Neural cell (in vitro differentiated cells): ENCODE data around the gene CARS1. TPM values are rescaled to one million over a fixed set of nuclear protein-coding genes. Genes with fewer than 3 reads are reported as not detected.

Source experiments
- H2AFZ ChIP-seq: fragments of 200-600, 300-800 bp; sonication (generic), shearing (Covaris generic); 2 replicates; pipeline ENCODE4 v1.6.0; 2014; ENCODE audit warnings: low read depth, mild to moderate bottlenecking, antibody characterized with exemption, low read length, moderate library complexity
- H3F3A ChIP-seq: fragments of 200-600 bp; shearing (Covaris generic); 2 replicates; pipeline ENCODE4 v1.6.1; 2016; ENCODE audit warnings: mild to moderate bottlenecking, moderate library complexity, mixed read lengths, antibody characterized with exemption, low read length; ENCODE audit not compliant: insufficient read depth, poor library complexity, severe bottlenecking
- H3K27ac ChIP-seq: fragments of 200-600, 300-800 bp; sonication (generic), shearing (Covaris generic); 2 replicates; pipeline ENCODE4 v1.5.1; 2014; ENCODE audit warnings: mild to moderate bottlenecking, low read length, moderate library complexity
- H3K27me3 ChIP-seq: fragments of 300-800, 200-600 bp; sonication (generic), shearing (Covaris generic); 2 replicates; pipeline ENCODE4 v1.6.0; 2014; ENCODE audit warnings: mild to moderate bottlenecking, low read depth, low read length, moderate library complexity; ENCODE audit not compliant: insufficient read depth
- H3K36me3 ChIP-seq: fragments of 300-800, 200-600 bp; sonication (generic), shearing (Covaris generic); 2 replicates; pipeline ENCODE4 v1.5.1; 2014; ENCODE audit warnings: mild to moderate bottlenecking, antibody characterized with exemption, low read length, moderate library complexity; ENCODE audit not compliant: insufficient read depth
- H3K4me2 ChIP-seq: fragments of 300-800, 200-600 bp; sonication (generic), shearing (Covaris generic); 2 replicates; pipeline ENCODE4 v1.6.0; 2014; ENCODE audit warnings: mild to moderate bottlenecking, low read length
- H3K4me3 ChIP-seq: fragments of 300-800, 200-600 bp; sonication (generic), shearing (Covaris generic); 2 replicates; pipeline ENCODE4 v1.5.1; 2014; ENCODE audit warnings: mild to moderate bottlenecking, low read length, moderate library complexity
- H3K79me2 ChIP-seq: fragments of 200-600 bp; shearing (Covaris generic); replicated peaks from 2 replicates; pipeline ENCODE4 v1.6.0; 2014; ENCODE audit warnings: mild to moderate bottlenecking, low read length, moderate library complexity; ENCODE audit not compliant: insufficient read depth
- H3K9ac ChIP-seq: fragments of 300-800, 200-600 bp; sonication (generic), shearing (Covaris generic); 2 replicates; pipeline ENCODE4 v1.6.1; 2016; ENCODE audit warnings: mild to moderate bottlenecking, low read length, mixed read lengths
- H3K9me2 ChIP-seq: fragments of 200-600 bp; shearing (Covaris generic); 2 replicates; pipeline ENCODE4 v1.6.1; 2016; ENCODE audit warnings: mild to moderate bottlenecking, low read length, mixed read lengths; ENCODE audit not compliant: insufficient read depth
- H3K9me3 ChIP-seq: fragments of 200-600, 300-800 bp; sonication (generic), shearing (Covaris generic); 2 replicates; pipeline ENCODE4 v1.6.1; 2016; ENCODE audit warnings: mild to moderate bottlenecking, mixed run types, low read length, moderate library complexity, mixed read lengths
- H4K20me1 ChIP-seq: fragments of 200-600 bp; shearing (Covaris generic); 2 replicates; pipeline ENCODE4 v1.6.1; 2016; ENCODE audit warnings: mild to moderate bottlenecking, mixed run types; ENCODE audit not compliant: insufficient read depth
- CTCF ChIP-seq: fragments of 450-650 bp; IDR thresholded peaks from 2 replicates; pipeline ENCODE4 v1.5.1; 2014; ENCODE audit warnings: antibody characterized with exemption, mild to moderate bottlenecking, moderate library complexity; ENCODE audit not compliant: poor library complexity, severe bottlenecking
- EP300 ChIP-seq: fragments of 450-650 bp; conservative IDR thresholded peaks from 2 replicates; pipeline ENCODE4 v1.6.1; 2014; ENCODE audit warnings: antibody characterized with exemption, mild to moderate bottlenecking, moderate library complexity; ENCODE audit not compliant: poor library complexity, severe bottlenecking
- EZH2 ChIP-seq: fragments of 200-600, 300-800 bp; shearing (Covaris generic), sonication (generic); IDR thresholded peaks from 2 replicates; pipeline ENCODE4 v1.6.1; 2014; ENCODE audit warnings: antibody characterized with exemption, low read length, borderline replicate concordance, mild to moderate bottlenecking; ENCODE audit not compliant: insufficient read depth, poor library complexity, severe bottlenecking
- MXI1 ChIP-seq: fragments of 450-650 bp; conservative IDR thresholded peaks from 2 replicates; pipeline ENCODE4 v1.6.1; 2014; ENCODE audit warnings: antibody characterized with exemption, mild to moderate bottlenecking; ENCODE audit not compliant: poor library complexity, severe bottlenecking
- POLR2AphosphoS5 ChIP-seq: IDR thresholded peaks from 2 replicates; pipeline ENCODE4 v1.6.1; 2012
- RAD21 ChIP-seq: fragments of 450-650 bp; conservative IDR thresholded peaks from 2 replicates; pipeline ENCODE4 v1.6.1; 2014; ENCODE audit warnings: antibody characterized with exemption, mild to moderate bottlenecking, moderate library complexity
- REST ChIP-seq: IDR thresholded peaks from 2 replicates; pipeline ENCODE4 v1.6.1; 2012; ENCODE audit warnings: borderline replicate concordance
- SMC3 ChIP-seq: fragments of 450-650 bp; conservative IDR thresholded peaks from 2 replicates; pipeline ENCODE4 v1.6.1; 2014; ENCODE audit warnings: antibody characterized with exemption, mild to moderate bottlenecking, moderate library complexity; ENCODE audit not compliant: poor library complexity
- TAF1 ChIP-seq: IDR thresholded peaks from 2 replicates; pipeline ENCODE4 v1.6.1; 2012; ENCODE audit warnings: low read depth
- polyA plus RNA-seq: library from polyadenylated mRNA; depleted of rRNA; stranded (reverse); fragments of >200 nt; gene quantifications from 2 replicates; pipeline ENCODE4 v1.2.3, GENCODE V29; 2014

The CARS1 gene
- polyA plus RNA-seq, 1 donor from 2014 or later = 48.2 TPM

DNA sequence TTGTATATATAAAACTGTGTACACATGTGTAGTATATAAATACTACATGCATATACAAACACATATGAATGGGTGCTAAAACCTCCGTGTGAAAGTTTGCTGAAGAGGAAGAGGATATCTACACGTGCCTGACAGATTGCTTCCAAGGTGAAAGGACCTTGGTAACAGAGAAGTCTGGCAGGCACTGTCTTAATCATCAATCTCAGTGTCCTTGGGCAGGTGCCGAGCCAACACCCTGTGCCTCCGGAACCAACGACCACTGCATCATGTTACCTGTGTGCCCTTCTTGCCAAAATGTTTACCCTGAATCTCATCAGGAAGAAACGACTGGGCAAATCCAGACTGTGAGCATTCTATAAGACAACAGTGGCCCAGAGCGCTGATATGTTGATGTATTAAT is 80.1 kb downstream of the CARS1 start:
- no peak for TF ChIP-seq TAF1
- H3K9me2 ChIP-seq = no peaks in the 10 kb centered on the region
- H3K4me2 ChIP-seq = no peak overlapping the region
- H3F3A ChIP-seq = no peaks in the 10 kb centered on the region
- no peaks in the 10 kb centered on the region for H3K27me3 ChIP-seq
- no peak overlapping the region for H3K9ac ChIP-seq
- no peaks in the 10 kb centered on the region for H3K36me3 ChIP-seq
- H4K20me1 ChIP-seq = no peaks in the 10 kb centered on the region
- H3K4me3 ChIP-seq = no peak overlapping the region
- H2AFZ ChIP-seq = no peak overlapping the region
- no peaks in the 10 kb centered on the region for H3K9me3 ChIP-seq
- H3K27ac ChIP-seq = no peak overlapping the region
- peaks cover 46% of the 10 kb centered on the region for H3K79me2 ChIP-seq

GRCh38 chr11:2976294-2977063 is 80.7 kb downstream of the CARS1 start:
- no peaks in the 10 kb centered on the region for H3K9me2 ChIP-seq
- H2AFZ ChIP-seq = no peak overlapping the region
- H3K9ac ChIP-seq = no peak overlapping the region
- no peaks in the 10 kb centered on the region for H4K20me1 ChIP-seq
- no peaks in the 10 kb centered on the region for H3K27me3 ChIP-seq
- no peaks in the 10 kb centered on the region for H3K36me3 ChIP-seq
- H3K79me2 ChIP-seq = peaks cover 42% of the 10 kb centered on the region
- H3K9me3 ChIP-seq = no peaks in the 10 kb centered on the region
- no peak overlapping the region for H3K4me2 ChIP-seq
- H3K4me3 ChIP-seq = no peak overlapping the region
- no peak for TF ChIP-seq MXI1
- no peak for TF ChIP-seq TAF1
- no peak for TF ChIP-seq REST
- no peak for TF ChIP-seq RAD21
- TF ChIP-seq CTCF = no peak
- no peak for TF ChIP-seq POLR2AphosphoS5
- no peak for TF ChIP-seq EP300
- TF ChIP-seq SMC3 = no peak
- TF ChIP-seq EZH2 = no peak
- no peak overlapping the region for H3K27ac ChIP-seq
- H3F3A ChIP-seq = no peaks in the 10 kb centered on the region
